NCI-H1694 (cell line): ENCODE measurements around the gene QSOX2.
"Not testable (repeated sequence)": the region's sequence is repeated elsewhere in the genome, so short reads cannot be mapped to it uniquely, and the experiment has no call there.

Experiments used
- DNase-seq: peaks from one replicate; lab custom pipeline; 2025; lab: John Stamatoyannopoulos, UW

The QSOX2 gene

DNA sequence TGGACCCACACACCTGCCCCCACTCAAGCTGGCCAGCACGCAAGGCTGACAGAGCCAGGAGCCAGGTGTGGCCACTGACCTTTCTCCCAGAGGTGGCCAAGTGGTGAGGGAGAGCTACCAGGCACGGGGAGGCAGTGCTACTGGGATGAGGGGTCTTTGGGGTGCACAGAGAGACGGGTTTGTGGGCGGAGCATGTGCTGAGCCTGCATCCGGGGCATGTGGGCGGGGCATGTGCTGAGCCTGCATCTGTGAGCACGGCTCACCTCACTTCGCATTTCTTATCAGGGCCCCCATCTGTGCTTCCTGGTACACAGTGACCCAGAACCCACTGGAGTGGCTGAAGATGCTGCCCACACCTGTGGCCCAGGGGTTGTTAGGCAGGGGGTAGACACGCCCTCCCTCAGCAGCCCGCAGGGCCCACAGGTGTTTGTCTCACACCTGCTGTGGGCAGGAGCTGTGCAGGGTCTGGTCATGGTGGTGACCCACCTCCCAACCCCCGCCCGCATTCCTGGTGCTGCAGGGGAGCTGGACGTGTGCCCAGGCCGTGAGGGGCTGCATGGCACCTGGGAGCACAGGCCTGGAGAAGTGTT, 36.8 kb upstream of the QSOX2 start:
- DNase-seq: no peak

DNA sequence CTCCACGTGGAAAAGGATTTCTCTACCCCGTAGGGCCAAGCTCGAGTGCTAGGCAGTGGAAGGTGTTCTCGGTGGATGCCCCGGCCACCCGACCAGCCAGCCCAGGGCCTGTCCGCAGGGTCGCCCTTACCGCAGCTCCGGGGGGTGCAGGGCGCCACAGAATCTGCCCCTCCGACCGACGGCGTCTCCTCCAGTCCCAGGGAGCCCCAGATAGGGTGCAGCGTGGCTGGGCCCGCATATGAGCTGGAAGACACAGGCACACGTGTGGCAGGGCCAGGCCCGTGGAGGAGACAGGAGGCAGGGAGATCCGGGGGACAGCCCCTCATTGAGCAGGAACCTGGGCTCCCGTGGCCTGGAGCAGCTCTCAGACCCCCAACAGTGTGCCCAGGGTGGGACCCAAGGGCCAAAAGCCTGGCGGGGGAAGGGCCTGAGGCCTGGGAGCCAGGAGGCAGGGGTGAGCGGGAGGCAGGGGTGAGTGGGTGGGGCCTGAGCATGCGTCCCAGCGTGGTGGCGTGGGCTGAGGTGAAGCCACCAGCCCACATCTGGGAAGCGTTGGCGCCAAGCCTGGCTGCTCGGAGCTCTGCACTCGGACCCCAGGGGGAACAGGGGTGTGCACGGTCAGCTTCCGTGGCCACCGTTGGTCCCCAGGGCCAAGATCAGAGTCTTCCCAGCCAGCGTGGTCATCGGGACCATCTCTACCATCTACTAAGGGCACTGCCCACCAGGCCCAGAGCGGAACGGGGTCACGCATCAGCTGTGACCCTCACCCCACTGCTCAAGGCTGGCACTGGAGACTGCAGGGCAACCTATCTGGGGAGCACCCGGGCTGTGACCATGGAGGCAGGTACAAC, 36.0 kb upstream of the QSOX2 start:
- no peak for DNase-seq

DNA sequence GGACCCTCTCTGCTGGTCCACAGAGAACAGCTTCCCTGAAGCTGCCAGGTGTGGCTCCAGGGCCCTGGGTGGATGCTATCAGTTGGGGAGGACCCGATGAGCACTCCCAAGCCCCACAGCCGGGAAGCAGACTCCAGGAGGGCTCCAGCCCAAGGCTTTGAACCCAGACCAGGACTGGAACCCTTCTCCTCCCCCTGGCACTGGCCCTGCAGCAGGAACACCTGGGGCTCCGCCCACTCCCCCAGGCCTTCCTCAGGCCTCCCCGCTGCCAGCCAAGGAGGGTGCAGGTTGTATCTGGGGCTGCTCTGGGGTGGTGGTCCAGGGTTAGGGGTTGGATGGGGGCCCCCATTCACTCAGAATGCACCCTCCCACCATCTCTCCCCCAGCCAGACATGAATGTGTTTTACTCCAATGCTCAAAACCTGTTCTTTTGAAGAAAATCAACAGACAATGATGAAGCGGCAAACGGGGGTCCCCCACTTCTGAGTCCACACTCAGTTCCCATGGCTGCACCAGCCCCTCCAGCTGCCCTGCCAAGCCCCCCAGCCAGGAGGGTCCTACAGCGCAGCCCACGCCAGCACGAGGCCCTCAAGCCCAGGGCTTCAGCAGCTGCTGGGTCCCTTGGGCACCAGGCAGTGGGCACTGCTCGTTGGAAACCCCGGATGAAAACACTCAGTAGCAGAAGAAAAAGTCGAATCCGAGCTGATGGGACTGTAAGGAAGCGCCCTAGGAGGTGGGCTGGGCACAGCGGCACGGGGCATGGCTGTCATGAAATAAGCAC, 35.1 kb upstream of the QSOX2 start:
- DNase-seq: no peak

DNA sequence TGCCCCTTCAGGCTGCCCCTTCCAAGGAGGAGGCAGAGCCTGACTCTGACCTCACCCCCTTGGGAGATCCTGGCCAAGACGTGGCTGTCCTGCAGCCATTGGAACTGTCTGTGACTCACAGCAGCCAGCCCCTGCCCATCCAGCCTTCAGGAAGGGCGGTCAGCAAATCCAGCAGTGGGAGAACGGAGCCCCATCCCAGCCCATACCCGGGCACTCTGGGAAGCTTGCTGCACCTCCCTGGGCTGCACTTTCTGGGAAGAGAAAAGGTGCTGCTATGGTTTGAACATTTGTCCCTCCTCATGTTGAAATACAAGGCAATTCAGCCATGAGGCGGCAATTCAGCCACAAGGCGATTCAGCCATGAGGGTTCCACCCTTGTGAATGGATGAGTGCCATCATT, 33.9 kb upstream of the QSOX2 start:
- DNase-seq: no peak

DNA sequence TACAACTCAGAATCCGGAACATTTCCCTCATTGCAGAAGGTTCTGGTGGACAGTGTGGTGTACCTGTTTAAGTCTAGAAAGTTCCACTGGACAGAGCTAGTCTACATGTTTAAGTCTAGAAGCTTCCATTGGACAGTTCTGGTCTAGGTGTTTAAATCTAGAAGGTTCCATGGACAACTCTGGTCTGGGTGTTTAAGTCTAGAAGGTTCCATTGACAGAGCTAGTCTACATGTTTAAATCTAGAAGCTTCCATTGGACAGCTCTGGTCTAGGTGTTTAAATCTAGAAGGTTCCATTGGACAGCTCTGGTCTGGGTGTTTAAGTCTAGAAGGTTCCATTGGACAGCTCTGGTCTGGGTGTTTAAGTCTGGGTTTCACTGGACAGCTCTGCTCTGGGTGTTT, 33.3 kb upstream of the QSOX2 start:
- no peak for DNase-seq

DNA sequence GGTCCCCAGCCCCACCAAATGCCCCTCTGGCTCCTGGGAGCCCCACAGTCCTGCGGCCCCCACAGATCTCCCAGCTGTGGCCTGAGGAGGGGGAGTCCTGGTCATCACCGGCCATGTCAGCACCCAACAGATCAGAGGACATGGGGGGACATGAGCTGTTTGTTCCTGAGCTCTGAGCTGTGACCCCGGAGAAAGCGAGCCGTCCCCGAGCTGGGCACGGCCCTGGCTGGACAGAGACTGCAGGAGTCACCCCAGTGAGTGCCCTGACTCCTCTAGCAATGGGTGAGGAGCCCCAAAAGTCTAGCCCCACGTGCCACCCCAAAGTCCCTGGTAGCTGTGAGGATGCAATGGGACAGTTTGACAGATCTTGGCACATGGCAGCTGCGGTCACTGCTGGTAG, 32.6 kb upstream of the QSOX2 start:
- no peak for DNase-seq

DNA sequence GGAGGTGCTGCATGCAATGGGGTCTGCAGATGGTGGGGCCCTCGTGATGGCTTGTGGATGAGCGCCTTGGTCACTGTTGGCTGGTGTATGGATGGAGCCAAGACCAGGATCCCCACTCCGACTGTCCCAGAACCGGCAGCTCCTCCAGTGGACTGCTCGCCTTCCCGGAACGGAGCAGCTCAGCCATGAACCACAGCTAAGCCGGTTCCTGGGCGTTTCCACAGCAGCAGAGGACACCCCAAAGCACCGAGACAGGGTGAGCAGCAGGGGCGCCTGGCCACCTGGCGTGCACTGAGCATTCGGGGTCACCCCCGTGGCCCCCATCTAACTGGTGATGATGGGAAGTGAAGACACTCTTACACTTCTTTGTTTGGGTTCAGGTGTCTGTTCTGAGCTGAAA, 32.1 kb upstream of the QSOX2 start:
- DNase-seq: no peak

DNA sequence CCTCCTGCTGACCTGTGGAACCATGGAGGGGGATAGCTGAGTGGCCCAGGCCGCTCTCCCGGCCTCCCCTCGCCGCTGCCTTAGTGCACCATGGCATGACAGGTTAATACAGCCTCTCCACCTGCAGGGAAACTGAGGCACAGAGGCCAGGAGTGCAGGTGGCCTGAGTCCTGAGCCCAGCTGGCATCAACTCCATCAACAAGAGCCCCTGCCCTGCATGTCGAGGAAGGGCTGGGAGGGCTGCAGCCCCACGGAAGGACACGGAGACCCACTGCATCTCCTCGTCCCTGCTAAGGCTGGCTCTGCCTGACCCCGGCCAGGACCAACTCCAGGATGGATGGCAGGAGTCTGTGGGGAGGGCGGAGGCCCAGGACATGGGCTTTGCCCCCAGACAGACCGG, 31.1 kb upstream of the QSOX2 start:
- no peak for DNase-seq

DNA sequence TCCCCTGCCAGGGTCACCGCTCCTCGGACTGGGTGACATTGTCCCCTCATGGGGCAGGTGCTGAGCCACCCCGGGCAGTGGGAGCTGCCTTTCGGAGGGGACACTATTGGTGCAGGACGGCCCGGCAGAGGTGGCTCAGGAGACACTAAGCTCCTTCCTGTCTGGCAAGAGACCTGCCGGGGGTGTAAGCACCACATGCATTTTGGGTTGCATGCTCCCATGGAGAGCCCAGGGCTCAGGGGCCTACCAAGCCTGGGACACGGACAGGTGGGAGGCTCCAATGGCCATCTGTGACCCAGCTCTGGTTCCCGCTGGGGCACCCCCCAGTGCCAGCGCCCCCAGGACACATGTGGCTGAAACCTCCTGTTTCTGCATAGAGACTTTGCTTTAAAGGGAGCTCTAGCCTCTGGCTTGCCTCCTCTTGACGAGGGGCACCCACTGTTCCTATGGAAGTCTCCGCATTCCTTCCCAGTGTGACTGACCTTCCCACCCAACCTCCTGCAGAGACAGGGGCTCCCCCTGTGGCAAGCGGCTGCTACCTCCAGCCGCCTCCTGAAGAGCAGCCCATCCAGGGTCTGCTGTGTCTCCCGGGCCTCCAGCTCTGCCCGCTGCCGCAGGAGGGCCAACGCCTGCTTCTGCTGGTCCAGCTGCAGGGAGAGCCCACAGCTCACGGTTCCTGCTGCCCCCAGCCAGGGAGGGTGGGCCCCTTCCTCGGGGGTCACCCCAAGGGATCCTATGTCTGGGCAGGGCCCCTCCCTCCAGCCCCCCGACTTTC, 30.2 kb upstream of the QSOX2 start:
- DNase-seq: no peak

DNA sequence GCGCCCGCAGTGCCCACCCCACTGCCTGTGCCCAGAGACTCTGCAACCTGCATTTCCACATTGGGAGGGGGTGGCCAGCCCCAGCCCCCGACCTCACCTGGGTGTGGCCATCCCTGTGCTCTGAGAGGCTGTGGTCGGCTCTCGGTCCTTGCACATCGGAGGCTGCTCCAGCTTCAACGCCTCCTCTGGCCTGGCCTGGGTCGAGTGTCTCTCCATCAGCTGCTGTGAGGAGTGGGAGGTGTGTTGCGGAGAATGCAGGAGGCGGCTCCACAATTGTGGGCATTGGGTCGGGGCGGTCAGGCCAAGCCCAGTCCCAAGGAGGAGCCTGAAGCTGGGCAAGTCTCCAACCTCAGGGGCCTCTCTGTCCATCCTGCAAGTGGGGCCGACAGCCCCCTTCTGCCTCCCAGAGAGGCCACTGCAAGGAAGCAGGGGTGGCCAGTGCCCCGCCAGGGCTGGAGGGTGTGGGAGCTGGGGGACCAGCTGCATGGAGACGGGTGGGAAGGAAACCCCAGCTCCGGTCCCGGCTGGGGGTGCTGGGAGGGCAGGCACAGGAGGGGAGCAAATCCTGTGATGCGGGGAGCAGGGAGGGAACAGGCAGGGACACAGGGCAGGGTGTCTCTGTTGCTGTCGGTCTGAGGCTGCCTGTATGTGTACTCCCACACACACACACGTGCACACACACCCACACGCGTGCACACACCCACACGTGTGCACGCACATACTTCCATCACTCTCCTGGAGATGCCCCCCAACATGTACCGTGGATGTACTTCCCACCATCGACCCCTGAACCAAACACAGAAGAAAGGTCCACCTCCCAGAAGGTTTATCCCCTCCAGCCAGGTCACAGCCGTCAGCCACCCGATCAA, 29.4 kb upstream of the QSOX2 start:
- no peak for DNase-seq

DNA sequence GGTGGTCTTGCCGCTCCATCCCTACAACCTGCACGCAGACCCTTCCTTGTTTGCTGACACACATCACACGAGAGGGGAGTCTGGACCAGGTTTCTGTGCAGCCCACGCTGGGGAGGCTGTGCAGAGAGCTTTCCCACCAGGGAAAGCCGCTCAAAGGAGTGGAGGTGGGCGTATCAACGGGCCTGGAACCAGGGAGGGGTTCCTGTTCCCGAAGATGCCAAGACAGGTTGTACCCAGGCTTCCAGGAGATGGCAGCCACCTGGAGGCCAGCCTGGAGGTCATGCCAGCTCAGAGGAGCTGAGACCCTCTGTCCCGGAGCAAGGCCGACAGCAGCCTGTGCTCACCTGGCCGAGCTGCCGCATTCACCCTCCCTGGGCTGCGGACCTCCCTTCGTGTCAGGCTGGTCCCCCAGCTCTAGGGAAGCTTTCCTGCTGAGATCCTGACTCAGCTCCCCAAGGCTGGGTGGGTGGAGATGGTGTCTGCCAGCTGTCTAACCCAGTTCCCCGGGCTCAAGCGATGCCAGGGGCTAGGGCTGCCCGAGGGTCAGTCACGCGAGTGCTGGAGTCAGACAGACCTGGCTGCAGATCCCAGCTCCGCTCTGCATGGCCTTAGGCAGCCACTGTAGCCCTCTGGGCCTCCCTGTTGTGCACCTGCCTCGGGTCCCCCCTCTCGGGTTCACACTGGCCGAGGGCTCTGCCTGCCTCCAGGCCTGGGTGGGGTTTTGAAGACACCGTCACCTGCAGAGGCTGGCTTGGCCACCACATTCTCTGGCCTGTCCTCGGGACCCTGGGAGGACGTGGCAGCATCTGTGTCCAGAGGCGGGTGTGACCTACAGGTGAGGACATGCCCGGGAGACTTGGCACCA, 28.5 kb upstream of the QSOX2 start:
- no peak for DNase-seq

DNA sequence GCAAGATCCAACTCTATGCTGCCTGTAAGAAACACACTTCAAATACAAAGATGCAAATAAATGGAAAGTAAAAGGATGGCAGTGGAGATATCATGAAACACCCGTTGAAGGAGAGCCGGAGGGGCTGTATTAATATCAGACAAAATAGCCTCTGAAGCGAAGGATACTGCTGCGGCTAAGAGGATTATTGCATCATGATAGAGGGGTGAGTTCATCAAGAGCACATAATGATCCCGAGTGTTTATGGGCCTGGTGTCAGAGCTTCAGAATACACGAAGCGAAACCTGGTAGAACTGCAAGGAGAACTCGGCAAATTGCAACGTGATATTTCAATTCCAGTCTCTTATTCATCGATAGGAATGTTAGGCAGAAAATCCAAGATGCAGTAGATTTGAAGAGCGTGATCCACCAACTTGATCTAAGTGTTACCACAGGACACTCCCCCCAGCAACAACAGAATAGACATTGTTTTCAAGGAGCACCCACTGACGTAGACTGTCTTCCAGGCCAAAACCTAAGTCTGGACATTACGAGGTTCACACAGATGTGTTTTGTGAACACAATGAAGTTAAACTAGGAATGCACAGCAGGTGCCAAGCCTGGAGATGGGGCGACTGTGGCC, 27.7 kb upstream of the QSOX2 start:
- DNase-seq: no peak

DNA sequence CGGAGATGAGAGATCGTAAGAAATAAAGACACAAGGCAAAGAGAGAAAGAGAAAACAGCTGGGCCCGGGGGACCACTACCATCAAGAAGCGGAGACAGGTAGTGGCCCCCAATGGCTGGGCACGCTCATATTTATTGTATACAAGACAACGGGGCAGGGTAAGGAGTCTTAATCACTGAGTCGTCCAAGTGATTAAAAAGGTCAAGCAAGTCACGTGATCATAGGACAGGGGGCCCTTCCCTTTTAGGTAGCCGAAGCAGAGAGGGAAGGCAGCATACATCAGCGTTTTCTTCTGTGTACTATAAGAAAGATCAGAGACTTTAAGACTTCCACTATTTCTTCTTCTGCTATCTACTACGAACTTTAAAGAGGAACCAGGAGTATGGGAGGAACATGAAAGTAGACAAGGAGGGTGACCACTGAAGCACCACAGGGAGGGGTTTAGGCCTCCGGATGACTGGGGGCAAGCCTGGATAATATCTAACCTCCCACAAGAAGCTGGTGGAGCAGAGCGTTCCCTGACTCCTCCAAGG, 24.6 kb upstream of the QSOX2 start:
- DNase-seq: no peak

DNA sequence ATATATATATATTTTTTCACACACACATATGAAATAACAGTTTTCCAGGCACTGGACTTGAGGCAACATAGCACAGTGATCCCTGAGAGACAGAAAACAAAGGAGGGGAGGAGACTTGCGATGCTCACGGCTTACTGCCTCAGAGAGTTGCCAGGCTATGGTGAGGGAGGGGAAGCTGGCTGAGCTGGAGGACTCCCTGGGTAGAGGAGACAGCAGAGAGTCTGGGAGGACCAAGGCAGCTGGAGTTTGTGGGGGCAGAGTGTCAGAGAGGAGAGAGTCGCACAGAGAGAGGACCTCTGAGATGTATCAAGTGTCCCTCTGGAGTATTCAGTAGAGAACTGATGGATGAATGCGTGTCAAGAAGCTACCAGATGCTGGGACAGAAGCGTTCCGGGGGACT, 23.1 kb upstream of the QSOX2 start:
- DNase-seq: no peak

DNA sequence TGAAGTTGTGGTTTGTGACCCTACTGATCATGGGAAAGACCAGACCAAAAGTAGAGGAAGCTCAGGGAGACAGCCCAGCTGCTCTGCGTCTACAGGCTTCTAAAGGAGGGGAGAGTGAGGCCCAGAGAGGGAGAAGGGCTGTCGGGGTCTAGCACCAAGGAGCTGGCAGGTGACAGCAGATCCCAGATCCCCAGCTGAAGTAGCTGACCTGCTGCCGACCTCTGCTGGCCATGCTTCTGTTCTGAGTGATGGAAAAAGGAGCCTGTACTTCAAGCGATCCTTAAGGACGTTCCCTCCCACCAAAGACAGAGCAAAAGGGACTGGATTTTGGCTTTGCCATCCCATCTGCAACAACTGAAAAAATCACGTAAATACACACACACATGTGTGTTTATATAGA, 22.7 kb upstream of the QSOX2 start:
- DNase-seq: no peak

DNA sequence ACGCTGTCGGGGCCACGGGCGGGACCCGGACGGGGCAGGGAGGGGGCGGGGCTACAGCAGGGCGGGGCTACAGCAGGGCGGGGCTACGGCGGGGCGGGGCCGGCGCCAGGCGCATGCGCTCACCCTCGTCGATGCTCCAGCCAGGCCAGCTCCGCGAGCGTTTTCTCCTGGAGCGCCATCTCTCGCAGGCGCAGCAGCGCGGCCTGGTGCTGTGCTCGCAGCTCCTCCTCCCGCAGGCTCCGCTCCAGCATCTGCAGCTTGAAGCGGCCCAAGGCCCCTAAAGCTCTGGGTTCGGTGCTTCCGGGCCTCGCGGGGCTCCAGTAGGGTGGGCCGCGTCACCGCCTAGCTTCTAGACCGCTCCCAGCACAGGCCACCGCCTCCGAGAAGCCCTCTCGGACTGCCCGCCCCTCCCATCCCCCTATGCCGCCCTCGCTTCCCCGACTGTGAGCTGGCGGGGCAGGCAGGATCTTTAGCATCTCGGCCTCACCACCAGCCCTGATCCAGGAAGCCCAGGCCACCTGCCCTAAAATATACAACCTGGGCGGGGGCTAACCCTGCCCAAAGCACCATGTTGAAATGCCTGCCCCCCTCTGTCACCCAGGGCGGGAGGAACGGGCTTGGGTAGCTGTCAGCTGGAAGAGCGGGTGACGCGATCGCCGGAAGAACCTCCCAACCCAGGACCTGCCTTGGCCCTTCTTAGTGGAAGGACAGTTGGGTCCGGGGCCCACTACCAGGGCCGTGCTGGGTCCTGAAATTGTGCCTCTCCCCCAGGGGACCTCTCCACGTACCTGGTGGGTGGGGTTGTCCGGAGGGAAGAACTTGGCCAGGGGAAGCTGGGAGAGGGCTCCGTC, 21.9 kb upstream of the QSOX2 start:
- DNase-seq: no peak

DNA sequence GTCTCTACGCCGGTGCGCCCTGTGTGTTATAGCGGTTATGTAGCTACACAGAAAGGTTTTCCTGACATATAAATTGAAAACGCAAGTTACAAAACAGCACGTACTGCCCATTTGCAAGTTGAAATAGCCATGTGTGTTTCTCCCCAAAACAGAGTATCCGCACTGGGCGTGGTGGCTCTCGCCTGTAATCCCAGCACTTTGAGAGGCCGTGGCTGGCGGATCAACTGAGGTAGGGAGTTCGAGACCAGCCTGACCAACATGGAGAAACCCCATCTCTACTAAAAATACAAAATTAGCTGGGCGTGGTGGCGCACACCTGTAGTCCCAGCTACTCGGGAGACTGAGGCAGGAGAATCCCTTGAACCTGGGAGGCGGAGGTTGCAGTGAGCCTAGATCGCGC, 21.0 kb upstream of the QSOX2 start:
- not testable (repeated sequence) for DNase-seq

DNA sequence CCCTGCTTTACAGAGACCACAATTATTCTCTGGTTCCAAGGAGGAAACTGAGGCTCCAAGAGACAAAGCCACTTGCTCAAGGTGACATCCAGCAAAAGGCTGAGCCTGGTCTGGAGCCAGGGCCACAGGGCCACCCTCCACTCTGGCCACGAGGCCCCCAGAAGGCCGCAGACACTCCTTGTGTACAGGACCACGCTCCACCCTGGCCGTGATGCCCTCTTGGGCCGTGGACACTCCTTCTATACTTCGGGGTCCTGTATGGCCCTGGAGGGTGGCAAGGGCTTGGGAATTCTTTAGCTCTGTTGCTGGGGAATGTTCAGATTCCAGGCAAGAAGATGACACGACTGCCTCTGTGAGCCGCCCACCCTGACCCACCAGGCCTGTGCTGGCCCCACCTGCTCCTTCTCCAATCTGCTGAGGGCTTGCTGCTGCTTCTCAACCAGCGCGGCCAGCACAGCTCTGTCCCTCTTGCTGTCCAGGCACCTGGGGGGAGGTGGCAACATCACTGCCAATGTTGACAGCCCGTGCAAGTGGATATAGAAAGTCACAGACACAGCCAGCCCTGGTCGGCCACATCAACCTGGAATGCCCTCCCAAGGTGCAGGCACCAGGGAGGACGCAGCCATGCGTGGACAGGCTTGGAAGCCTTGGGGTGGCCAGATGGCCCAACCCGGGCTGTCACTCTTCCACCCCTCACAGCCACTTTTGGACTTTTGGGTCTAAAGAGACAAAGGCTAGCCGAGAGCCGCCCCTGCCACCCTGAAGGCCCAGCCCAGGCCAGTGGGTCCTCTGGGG, 20.1 kb upstream of the QSOX2 start:
- DNase-seq: no peak
